Measurements from ENCODE around the gene EPM2AIP1. TPM values are rescaled to one million over a fixed set of nuclear protein-coding genes. Genes with fewer than 3 reads are reported as not detected.

EPM2AIP1 gene
- total and polyA plus RNA-seq, 2 of the 8 experiments (the other 6 are each of a cell fraction or from before 2014, with no cell fraction given), result 6.6 to 9.0 TPM

- TF ChIP-seq BACH1 (IDR thresholded peaks at IDR 0.05; ENCODE audit: low read length) (no peak), CBX8 (IDR thresholded peaks at IDR 0.05; ENCODE audit: borderline replicate concordance, low read depth, low read length) (no peak), ATF3 (IDR thresholded peaks at IDR 0.05; ENCODE audit: insufficient read depth, low read depth, low read length) (no peak), HDAC2 (IDR thresholded peaks at IDR 0.05; ENCODE audit: borderline replicate concordance in 1 of 2, low read depth in 2 of 2, low read length in 2 of 2) (no peak), CHD1 (IDR thresholded peaks at IDR 0.05; ENCODE audit: low read depth, low read length) (no peak)
These were observed 55.4 kb downstream of the EPM2AIP1 start (continued) for GRCh38 chr3:36937492-36937891.

Small RNAs within 50 kb of the gene (small RNA-seq; reads per million reads assigned to genes)
- not detected for gene RNU6ATAC4P (ENCODE audit: insufficient read depth)

Other genes starting within 250 kb of the EPM2AIP1 start
- gene DCLK3, start 228.6 kb downstream of the EPM2AIP1 start, total RNA-seq (2021; fragmentation: NEBNext Ultra II Directional; extraction: Animal tissue kit (Norgen Biotek cat#: 25700)), result 0.63 and 0.69 TPM in 2 replicates
- gene DCLK3, start 228.6 kb downstream of the EPM2AIP1 start, polyA plus RNA-seq (2011; rRNA removed), result 0.27 TPM in 2 replicates
- 8.8 TPM in 2 replicates for gene TRANK1, start 48.1 kb downstream of the EPM2AIP1 start, total RNA-seq (2021; fragmentation: NEBNext Ultra II Directional; extraction: Animal tissue kit (Norgen Biotek cat#: 25700))
- 2.9 and 3.9 TPM in 2 replicates for gene TRANK1, start 48.1 kb downstream of the EPM2AIP1 start, polyA plus RNA-seq (2011; rRNA removed)
- gene MLH1, start 387 bp upstream of the EPM2AIP1 start, total RNA-seq (2021; fragmentation: NEBNext Ultra II Directional; extraction: Animal tissue kit (Norgen Biotek cat#: 25700)), result 47.3 and 51.1 TPM in 2 replicates
- 28.4 and 36.4 TPM in 2 replicates for gene MLH1, start 387 bp upstream of the EPM2AIP1 start, polyA plus RNA-seq (2011; rRNA removed)
- gene LRRFIP2, start 181.5 kb upstream of the EPM2AIP1 start, total RNA-seq (2021; fragmentation: NEBNext Ultra II Directional; extraction: Animal tissue kit (Norgen Biotek cat#: 25700)), result 23.5 and 25.6 TPM in 2 replicates
- 6.1 and 8.8 TPM in 2 replicates for gene LRRFIP2, start 181.5 kb upstream of the EPM2AIP1 start, polyA plus RNA-seq (2011; rRNA removed)